K562 (cell line): Measurements from ENCODE around the gene OTOP1. TPM values are rescaled to one million over a fixed set of nuclear protein-coding genes. Genes with fewer than 3 reads are reported as not detected.

Experiments used
- ATF2 ChIP-seq: sonication (generic); formaldehyde crosslinking; IDR thresholded peaks from 2 replicates; pipeline ENCODE4 v1.8.1; 2022; ENCODE audit warnings: missing genetic modification reagents
- CCAR2 ChIP-seq: fragments of 200-400 bp; formaldehyde crosslinking; IDR thresholded peaks from 2 replicates; pipeline ENCODE4 v1.6.1; 2017; ENCODE audit warnings: mild to moderate bottlenecking, low read depth, low read length
- CTCF ChIP-seq, 3 experiments: IDR thresholded peaks in 2 of 3; conservative IDR thresholded peaks in 1 of 3; 2 replicates each; pipeline ENCODE4 v1.5.1; 2011 to 2012; ENCODE audit warnings: low read length in 3 of 3, mild to moderate bottlenecking in 3 of 3, control low read depth in 2 of 3, improper control_type of control experiment in 1 of 3, inconsistent platforms in 1 of 3, low read depth in 1 of 3, mixed read lengths in 1 of 3, moderate library complexity in 1 of 3; ENCODE audit not compliant: insufficient read depth in 2 of 3
- GATAD2A ChIP-seq: fragments of 450-650 bp; IDR thresholded peaks from 2 replicates; pipeline ENCODE4 v1.6.1; 2017
- MNT ChIP-seq, 2 experiments: fragments of 450-650 bp; conservative IDR thresholded peaks; 2 replicates each; pipeline ENCODE4 v1.6.1; 2017; ENCODE audit warnings: mild to moderate bottlenecking in 2 of 2, moderate library complexity in 2 of 2
- NR4A1 ChIP-seq, 2 experiments: fragments of 250-450 bp in 1 of 2; fragments of 450-650 bp in 1 of 2; sonication (Bioruptor Pico) in 1 of 2; IDR thresholded peaks; 2 replicates each; pipeline versions ENCODE4 v1.4.0 to v1.6.1; 2016 to 2020; ENCODE audit warnings: mild to moderate bottlenecking in 2 of 2, missing compliant biosample characterization in 1 of 2, missing genetic modification characterization in 1 of 2, moderate library complexity in 1 of 2
- PYGO2 ChIP-seq: fragments of 450-650 bp; IDR thresholded peaks from 2 replicates; pipeline ENCODE4 v1.6.1; 2016; ENCODE audit warnings: mild to moderate bottlenecking, missing genetic modification characterization, moderate library complexity, missing compliant biosample characterization
- RBM17 ChIP-seq: fragments of 200-400 bp; formaldehyde crosslinking; IDR thresholded peaks from 2 replicates; pipeline ENCODE4 v1.6.1; 2017; ENCODE audit warnings: low read depth, mild to moderate bottlenecking, low read length, borderline replicate concordance
- SPI1 ChIP-seq: IDR thresholded peaks from 2 replicates; pipeline ENCODE4 v1.6.1; 2011; ENCODE audit warnings: low read depth, low read length, control low read depth, borderline replicate concordance
- TCF7 ChIP-seq: sonication (generic); IDR thresholded peaks from 2 replicates; pipeline ENCODE4 v1.6.1; 2016; ENCODE audit warnings: antibody characterized with exemption, borderline replicate concordance
- polyA plus RNA-seq, 8 experiments: library from polyadenylated mRNA; depleted of rRNA in 4 of 8; stranded (reverse) in 5 of 8; unstranded in 3 of 8; fragments of >200 nt; fragmentation: Nextera tagmentation in 2 of 8; fragmentation: Illumina TruSeq in 1 of 8; extraction: Ambion mirVana in 2 of 8; extraction: Trizol in 1 of 8; gene quantifications; 2 replicates each; pipeline versions ENCODE4 v1.2.1 to v1.2.3, GENCODE V29; 2011 to 2014; ENCODE audit warnings: inconsistent platforms in 1 of 8, missing spikeins in 1 of 8
- total RNA-seq, 7 experiments: library from RNA; depleted of rRNA in 6 of 7; stranded (reverse); fragments of >200 nt in 6 of 7; fragmentation: Illumina TruSeq in 2 of 7; extraction: Trizol in 2 of 7; gene quantifications; 2 replicates each; pipeline versions ENCODE4 v1.2.1 to v1.2.3, GENCODE V29; 2011 to 2021; ENCODE audit warnings: low replicate concordance in 1 of 7
- TF ChIP-seq, protein P1 (sequence below): sonication (generic); formaldehyde crosslinking; IDR thresholded peaks from 2 replicates; pipeline ENCODE4 v1.8.1; 2023; ENCODE audit warnings: missing genetic modification reagents, mild to moderate bottlenecking, borderline replicate concordance
- TF ChIP-seq, protein P2 (sequence below): fragments of 250-450 bp; sonication (Bioruptor Pico); IDR thresholded peaks from 2 replicates; pipeline ENCODE4 v1.5.0; 2021
- TF ChIP-seq, protein P3 (sequence below): fragments of 250-450 bp; sonication (Bioruptor Pico); IDR thresholded peaks from 2 replicates; pipeline ENCODE4 v1.8.0; 2021; ENCODE audit warnings: borderline replicate concordance, mild to moderate bottlenecking, moderate library complexity; ENCODE audit not compliant: poor library complexity, severe bottlenecking

The OTOP1 gene
- total and polyA plus RNA-seq, 9 of the 15 experiments (the other 6 are each of a cell fraction or from before 2014, with no cell fraction given): not detected

- TF ChIP-seq, protein P1, sequence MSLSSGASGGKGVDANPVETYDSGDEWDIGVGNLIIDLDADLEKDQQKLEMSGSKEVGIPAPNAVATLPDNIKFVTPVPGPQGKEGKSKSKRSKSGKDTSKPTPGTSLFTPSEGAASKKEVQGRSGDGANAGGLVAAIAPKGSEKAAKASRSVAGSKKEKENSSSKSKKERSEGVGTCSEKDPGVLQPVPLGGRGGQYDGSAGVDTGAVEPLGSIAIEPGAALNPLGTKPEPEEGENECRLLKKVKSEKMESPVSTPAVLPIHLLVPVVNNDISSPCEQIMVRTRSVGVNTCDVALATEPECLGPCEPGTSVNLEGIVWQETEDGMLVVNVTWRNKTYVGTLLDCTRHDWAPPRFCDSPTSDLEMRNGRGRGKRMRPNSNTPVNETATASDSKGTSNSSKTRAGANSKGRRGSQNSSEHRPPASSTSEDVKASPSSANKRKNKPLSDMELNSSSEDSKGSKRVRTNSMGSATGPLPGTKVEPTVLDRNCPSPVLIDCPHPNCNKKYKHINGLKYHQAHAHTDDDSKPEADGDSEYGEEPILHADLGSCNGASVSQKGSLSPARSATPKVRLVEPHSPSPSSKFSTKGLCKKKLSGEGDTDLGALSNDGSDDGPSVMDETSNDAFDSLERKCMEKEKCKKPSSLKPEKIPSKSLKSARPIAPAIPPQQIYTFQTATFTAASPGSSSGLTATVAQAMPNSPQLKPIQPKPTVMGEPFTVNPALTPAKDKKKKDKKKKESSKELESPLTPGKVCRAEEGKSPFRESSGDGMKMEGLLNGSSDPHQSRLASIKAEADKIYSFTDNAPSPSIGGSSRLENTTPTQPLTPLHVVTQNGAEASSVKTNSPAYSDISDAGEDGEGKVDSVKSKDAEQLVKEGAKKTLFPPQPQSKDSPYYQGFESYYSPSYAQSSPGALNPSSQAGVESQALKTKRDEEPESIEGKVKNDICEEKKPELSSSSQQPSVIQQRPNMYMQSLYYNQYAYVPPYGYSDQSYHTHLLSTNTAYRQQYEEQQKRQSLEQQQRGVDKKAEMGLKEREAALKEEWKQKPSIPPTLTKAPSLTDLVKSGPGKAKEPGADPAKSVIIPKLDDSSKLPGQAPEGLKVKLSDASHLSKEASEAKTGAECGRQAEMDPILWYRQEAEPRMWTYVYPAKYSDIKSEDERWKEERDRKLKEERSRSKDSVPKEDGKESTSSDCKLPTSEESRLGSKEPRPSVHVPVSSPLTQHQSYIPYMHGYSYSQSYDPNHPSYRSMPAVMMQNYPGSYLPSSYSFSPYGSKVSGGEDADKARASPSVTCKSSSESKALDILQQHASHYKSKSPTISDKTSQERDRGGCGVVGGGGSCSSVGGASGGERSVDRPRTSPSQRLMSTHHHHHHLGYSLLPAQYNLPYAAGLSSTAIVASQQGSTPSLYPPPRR (CRISPR knock-in tag): peak; percentile 81; the same call in 1 of the 2 replicates
- TF ChIP-seq NR4A1 (CRISPR knock-in tag; IDR thresholded peaks at IDR 0.05) (no peak), NR4A1 (tag; IDR thresholded peaks at IDR 0.05) (no peak), RBM17 (no peak), SPI1 (no peak), MNT (conservative IDR thresholded peaks at IDR 0.05) (peak; percentile 66 to 80), TCF7 (0 out of 2 replicates have a peak, but pooled peaks have one; percentile 44), GATAD2A (no peak), ATF2 (CRISPR knock-in tag) (peak; percentile 79; the same call in 1 of the 2 replicates), CTCF (IDR thresholded peaks at IDR 0.05 in 2 of 3, conservative IDR thresholded peaks at IDR 0.05 in 1 of 3; ENCODE audit: insufficient read depth in 2 of 3, low read depth in 1 of 3, low read length in 3 of 3) (0 out of 6 replicates have a peak, but pooled peaks have one; percentile 8 to 25 (median 9)), PYGO2 (tag) (no peak), CCAR2 (no peak)
- TF ChIP-seq, protein P2, sequence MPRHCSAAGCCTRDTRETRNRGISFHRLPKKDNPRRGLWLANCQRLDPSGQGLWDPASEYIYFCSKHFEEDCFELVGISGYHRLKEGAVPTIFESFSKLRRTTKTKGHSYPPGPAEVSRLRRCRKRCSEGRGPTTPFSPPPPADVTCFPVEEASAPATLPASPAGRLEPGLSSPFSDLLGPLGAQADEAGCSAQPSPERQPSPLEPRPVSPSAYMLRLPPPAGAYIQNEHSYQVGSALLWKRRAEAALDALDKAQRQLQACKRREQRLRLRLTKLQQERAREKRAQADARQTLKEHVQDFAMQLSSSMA (CRISPR knock-in tag): no peak
- TF ChIP-seq, protein P3, sequence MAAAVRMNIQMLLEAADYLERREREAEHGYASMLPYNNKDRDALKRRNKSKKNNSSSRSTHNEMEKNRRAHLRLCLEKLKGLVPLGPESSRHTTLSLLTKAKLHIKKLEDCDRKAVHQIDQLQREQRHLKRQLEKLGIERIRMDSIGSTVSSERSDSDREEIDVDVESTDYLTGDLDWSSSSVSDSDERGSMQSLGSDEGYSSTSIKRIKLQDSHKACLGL (CRISPR knock-in tag): no peak
These were observed 21.5 kb upstream of the OTOP1 start, which contains the start of gene TMEM128 (continued) for GRCh38 chr4:4248029-4248884.
